ENCODE data around the gene CLIP4. TPM values are rescaled to one million over a fixed set of nuclear protein-coding genes. Genes with fewer than 3 reads are reported as not detected.

CLIP4 gene
- total RNA-seq, 4 donors from 2014 or later: 11.9 to 37.8 (median 22.5) TPM

- no peak overlapping the region for H3K4me3 ChIP-seq
- no peak overlapping the region for H3K27ac ChIP-seq
- no peak for TF ChIP-seq POLR2AphosphoS5 (IDR thresholded peaks at IDR 0.05)
- TF ChIP-seq POLR2A (IDR thresholded peaks at IDR 0.05): no peak
- TF ChIP-seq CTCF (IDR thresholded peaks at IDR 0.05): no peak
- no peak for TF ChIP-seq EP300 (IDR thresholded peaks at IDR 0.05; ENCODE audit: low read depth)
- DNase-seq: no peak
- 74 to 80% methylated on average over 1 of the region's 1 CpG for WGBS, 2 donors (ENCODE audit: low coverage in 1 of 2)
- no peaks in the 10 kb centered on the region for H3K9me3 ChIP-seq
- H3K4me1 ChIP-seq: no peaks in the 10 kb centered on the region
- intact Hi-C loops (cut with DNase I; ENCODE audit: low total_unique reads): no loop called here
- no peaks in the 10 kb centered on the region for H3K27me3 ChIP-seq
- in situ Hi-C loops (cut with MboI; ENCODE audit: low pct_ligation_motif_present in 1 of 4, low pct_unique_long_range_greater_than_20kb in 1 of 4, low sequenced_read_pairs in 3 of 4): no loop called here
- peaks cover 0 to 9% (median 0%) of the 10 kb centered on the region in 4 donors for H3K36me3 ChIP-seq
These were observed 47.2 kb downstream of the CLIP4 start for GRCh38 chr2:29162204-29162928.

- Histone ChIP-seq H3K36me3 (peaks cover 0 to 13% (median 0%) of the 10 kb centered on the region in 4 donors), H3K27ac (no peak overlapping the region), H3K27me3 (no peaks in the 10 kb centered on the region), H3K9me3 (no peaks in the 10 kb centered on the region), H3K4me3 (no peak overlapping the region), H3K4me1 (no peaks in the 10 kb centered on the region)
- 74 to 81% methylated on average over 5 of the region's 5 CpGs for WGBS, 2 donors (ENCODE audit: low coverage in 1 of 2)
- in situ Hi-C loops (cut with MboI; ENCODE audit: low pct_ligation_motif_present in 1 of 4, low pct_unique_long_range_greater_than_20kb in 1 of 4, low sequenced_read_pairs in 3 of 4) (no loop called here), intact Hi-C loops (cut with DNase I; ENCODE audit: low total_unique reads) (no loop called here)
- no peak for DNase-seq
- TF ChIP-seq POLR2A (IDR thresholded peaks at IDR 0.05) (no peak), EP300 (IDR thresholded peaks at IDR 0.05; ENCODE audit: low read depth) (no peak), CTCF (IDR thresholded peaks at IDR 0.05) (no peak), POLR2AphosphoS5 (IDR thresholded peaks at IDR 0.05) (no peak)
These were observed 49.1 kb downstream of the CLIP4 start for GRCh38 chr2:29164091-29164846.

- Histone ChIP-seq H3K27me3 (no peaks in the 10 kb centered on the region), H3K36me3 (peaks cover 0 to 7% (median 0%) of the 10 kb centered on the region in 4 donors), H3K9me3 (no peaks in the 10 kb centered on the region), H3K4me1 (no peaks in the 10 kb centered on the region), H3K27ac (no peak overlapping the region), H3K4me3 (no peak overlapping the region)
- no peak for DNase-seq
- TF ChIP-seq CTCF (IDR thresholded peaks at IDR 0.05) (no peak), POLR2AphosphoS5 (IDR thresholded peaks at IDR 0.05) (no peak), POLR2A (IDR thresholded peaks at IDR 0.05) (no peak), EP300 (IDR thresholded peaks at IDR 0.05; ENCODE audit: low read depth) (no peak)
- intact Hi-C loops (cut with DNase I; ENCODE audit: low total_unique reads): no loop called here
- in situ Hi-C loops (cut with MboI; ENCODE audit: low pct_ligation_motif_present in 1 of 4, low pct_unique_long_range_greater_than_20kb in 1 of 4, low sequenced_read_pairs in 3 of 4): no loop called here
- WGBS, 2 donors (ENCODE audit: low coverage in 1 of 2): 49 to 61% methylated on average over 6 to 8 of the region's 8 CpGs
These were observed 50.4 kb downstream of the CLIP4 start for GRCh38 chr2:29165362-29166241.

All from transverse colon (tissue), 4 donors.